Measurements from ENCODE around the gene CTSC.

DNA sequence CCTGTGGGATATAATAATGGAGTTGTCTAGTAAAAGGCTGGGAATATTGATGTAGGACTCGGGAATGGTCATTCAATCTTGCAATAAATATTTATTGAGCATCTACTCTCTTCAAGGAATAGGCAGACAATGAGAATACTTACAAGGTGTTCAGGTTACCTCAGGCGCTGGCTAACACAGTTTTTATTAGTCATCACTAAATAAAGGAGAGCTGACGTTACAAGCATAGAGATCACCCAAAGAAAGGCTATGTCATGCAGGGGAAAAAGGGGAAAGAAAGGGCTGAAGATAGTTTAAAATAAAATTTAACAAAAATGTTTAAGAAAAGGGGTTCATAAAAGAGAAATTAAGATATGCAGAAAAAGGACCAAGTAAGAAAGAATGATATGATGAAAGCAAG is 15.8 kb upstream of the CTSC start:
- TF ChIP-seq ZNF202 (tag by site-specific recombination; IDR thresholded peaks at IDR 0.05; ENCODE audit: borderline replicate concordance) (no peak), TRIM28 (IDR thresholded peaks at IDR 0.05; ENCODE audit: borderline replicate concordance, low read length) (no peak), ZBTB1 (tag by site-specific recombination; IDR thresholded peaks at IDR 0.05) (no peak), ZBTB17 (tag by site-specific recombination; IDR thresholded peaks at IDR 0.05) (no peak), ZNF274 (IDR thresholded peaks at IDR 0.05; ENCODE audit: low read length) (no peak), ZNF274 (tag by site-specific recombination; IDR thresholded peaks at IDR 0.05; ENCODE audit: borderline replicate concordance) (no peak), ZEB2 (tag by site-specific recombination; IDR thresholded peaks at IDR 0.05) (no peak), ZSCAN30 (tag by site-specific recombination; IDR thresholded peaks at IDR 0.05) (no peak), ZNF2 (tag by site-specific recombination; IDR thresholded peaks at IDR 0.05) (no peak), ZNF776 (tag by site-specific recombination; IDR thresholded peaks at IDR 0.05; ENCODE audit: borderline replicate concordance) (no peak), ZNF701 (tag by site-specific recombination; IDR thresholded peaks at IDR 0.05) (no peak)
- TF ChIP-seq, protein P1, sequence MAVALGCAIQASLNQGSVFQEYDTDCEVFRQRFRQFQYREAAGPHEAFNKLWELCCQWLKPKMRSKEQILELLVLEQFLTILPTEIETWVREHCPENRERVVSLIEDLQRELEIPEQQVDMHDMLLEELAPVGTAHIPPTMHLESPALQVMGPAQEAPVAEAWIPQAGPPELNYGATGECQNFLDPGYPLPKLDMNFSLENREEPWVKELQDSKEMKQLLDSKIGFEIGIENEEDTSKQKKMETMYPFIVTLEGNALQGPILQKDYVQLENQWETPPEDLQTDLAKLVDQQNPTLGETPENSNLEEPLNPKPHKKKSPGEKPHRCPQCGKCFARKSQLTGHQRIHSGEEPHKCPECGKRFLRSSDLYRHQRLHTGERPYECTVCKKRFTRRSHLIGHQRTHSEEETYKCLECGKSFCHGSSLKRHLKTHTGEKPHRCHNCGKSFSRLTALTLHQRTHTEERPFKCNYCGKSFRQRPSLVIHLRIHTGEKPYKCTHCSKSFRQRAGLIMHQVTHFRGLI (tag by site-specific recombination; IDR thresholded peaks at IDR 0.05) = no peak
- TF ChIP-seq, protein P2, sequence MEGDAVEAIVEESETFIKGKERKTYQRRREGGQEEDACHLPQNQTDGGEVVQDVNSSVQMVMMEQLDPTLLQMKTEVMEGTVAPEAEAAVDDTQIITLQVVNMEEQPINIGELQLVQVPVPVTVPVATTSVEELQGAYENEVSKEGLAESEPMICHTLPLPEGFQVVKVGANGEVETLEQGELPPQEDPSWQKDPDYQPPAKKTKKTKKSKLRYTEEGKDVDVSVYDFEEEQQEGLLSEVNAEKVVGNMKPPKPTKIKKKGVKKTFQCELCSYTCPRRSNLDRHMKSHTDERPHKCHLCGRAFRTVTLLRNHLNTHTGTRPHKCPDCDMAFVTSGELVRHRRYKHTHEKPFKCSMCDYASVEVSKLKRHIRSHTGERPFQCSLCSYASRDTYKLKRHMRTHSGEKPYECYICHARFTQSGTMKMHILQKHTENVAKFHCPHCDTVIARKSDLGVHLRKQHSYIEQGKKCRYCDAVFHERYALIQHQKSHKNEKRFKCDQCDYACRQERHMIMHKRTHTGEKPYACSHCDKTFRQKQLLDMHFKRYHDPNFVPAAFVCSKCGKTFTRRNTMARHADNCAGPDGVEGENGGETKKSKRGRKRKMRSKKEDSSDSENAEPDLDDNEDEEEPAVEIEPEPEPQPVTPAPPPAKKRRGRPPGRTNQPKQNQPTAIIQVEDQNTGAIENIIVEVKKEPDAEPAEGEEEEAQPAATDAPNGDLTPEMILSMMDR (tag by site-specific recombination; IDR thresholded peaks at IDR 0.05) = no peak
- TF ChIP-seq, protein P3, sequence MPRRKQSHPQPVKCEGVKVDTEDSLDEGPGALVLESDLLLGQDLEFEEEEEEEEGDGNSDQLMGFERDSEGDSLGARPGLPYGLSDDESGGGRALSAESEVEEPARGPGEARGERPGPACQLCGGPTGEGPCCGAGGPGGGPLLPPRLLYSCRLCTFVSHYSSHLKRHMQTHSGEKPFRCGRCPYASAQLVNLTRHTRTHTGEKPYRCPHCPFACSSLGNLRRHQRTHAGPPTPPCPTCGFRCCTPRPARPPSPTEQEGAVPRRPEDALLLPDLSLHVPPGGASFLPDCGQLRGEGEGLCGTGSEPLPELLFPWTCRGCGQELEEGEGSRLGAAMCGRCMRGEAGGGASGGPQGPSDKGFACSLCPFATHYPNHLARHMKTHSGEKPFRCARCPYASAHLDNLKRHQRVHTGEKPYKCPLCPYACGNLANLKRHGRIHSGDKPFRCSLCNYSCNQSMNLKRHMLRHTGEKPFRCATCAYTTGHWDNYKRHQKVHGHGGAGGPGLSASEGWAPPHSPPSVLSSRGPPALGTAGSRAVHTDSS (tag by site-specific recombination; IDR thresholded peaks at IDR 0.05) = no peak
- TF ChIP-seq, protein P4, sequence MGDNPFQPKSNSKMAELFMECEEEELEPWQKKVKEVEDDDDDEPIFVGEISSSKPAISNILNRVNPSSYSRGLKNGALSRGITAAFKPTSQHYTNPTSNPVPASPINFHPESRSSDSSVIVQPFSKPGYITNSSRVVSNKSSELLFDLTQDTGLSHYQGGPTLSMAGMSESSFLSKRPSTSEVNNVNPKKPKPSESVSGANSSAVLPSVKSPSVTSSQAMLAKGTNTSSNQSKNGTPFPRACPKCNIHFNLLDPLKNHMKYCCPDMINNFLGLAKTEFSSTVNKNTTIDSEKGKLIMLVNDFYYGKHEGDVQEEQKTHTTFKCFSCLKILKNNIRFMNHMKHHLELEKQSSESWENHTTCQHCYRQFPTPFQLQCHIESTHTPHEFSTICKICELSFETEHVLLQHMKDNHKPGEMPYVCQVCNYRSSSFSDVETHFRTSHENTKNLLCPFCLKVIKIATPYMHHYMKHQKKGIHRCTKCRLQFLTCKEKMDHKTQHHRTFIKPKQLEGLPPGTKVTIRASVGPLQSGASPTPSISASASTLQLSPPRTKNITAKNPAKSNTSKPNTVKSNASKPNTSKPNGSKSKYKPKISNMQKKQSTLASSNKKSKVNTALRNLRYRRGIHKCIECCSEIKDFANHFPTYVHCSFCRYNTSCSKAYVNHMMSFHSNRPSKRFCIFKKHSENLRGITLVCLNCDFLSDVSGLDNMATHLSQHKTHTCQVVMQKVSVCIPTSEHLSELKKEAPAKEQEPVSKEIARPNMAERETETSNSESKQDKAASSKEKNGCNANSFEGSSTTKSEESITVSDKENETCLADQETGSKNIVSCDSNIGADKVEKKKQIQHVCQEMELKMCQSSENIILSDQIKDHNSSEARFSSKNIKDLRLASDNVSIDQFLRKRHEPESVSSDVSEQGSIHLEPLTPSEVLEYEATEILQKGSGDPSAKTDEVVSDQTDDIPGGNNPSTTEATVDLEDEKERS (tag by site-specific recombination; IDR thresholded peaks at IDR 0.05) = no peak
